ENCODE data around the gene SLC2A13. TPM values are rescaled to one million over a fixed set of nuclear protein-coding genes. Genes with fewer than 3 reads are reported as not detected.

Gene SLC2A13
- total and polyA plus RNA-seq, 2 donors (not counting 3 experiments of a cell fraction or from before 2014, with no cell fraction given): 1.2 to 4.9 TPM

- Histone ChIP-seq H2AFZ (ENCODE audit: low read depth, low read length) (no peak overlapping the region), H3K9ac (replicated peaks; ENCODE audit: extremely low read depth, insufficient read depth, low read length) (no peak overlapping the region), H3K4me2 (ENCODE audit: insufficient read depth, low read length) (no peak overlapping the region), H3K27me3 (ENCODE audit: control insufficient read depth in 2 of 2, insufficient read depth in 2 of 2, low read length in 2 of 2) (no peaks in the 10 kb centered on the region), H3K9me3 (replicated peaks; ENCODE audit: control insufficient read depth, insufficient read depth, low read length) (no peaks in the 10 kb centered on the region), H3K4me3 (replicated peaks in 1 of 3; ENCODE audit: insufficient read depth in 1 of 3, low read depth in 1 of 3, low read length in 3 of 3) (no peak overlapping the region), H3K36me3 (ENCODE audit: control insufficient read depth in 2 of 2, extremely low read depth in 1 of 2, insufficient read depth in 2 of 2, low read length in 2 of 2) (no peaks in the 10 kb centered on the region), H3K4me1 (ENCODE audit: control insufficient read depth, extremely low read depth, insufficient read depth, low read length) (no peaks in the 10 kb centered on the region), H3K27ac (ENCODE audit: insufficient read depth, low read depth, low read length) (no peak overlapping the region), H3K79me2 (ENCODE audit: control insufficient read depth, insufficient read depth, low read length) (no peaks in the 10 kb centered on the region), H4K20me1 (replicated peaks; ENCODE audit: control insufficient read depth, extremely low read depth, insufficient read depth, low read length) (no peaks in the 10 kb centered on the region), H3K9me1 (replicated peaks; ENCODE audit: control insufficient read depth, extremely low read depth, insufficient read depth, low read length) (no peaks in the 10 kb centered on the region)
- ChIA-PET POLR2A (no interaction called here), CTCF (no interaction called here)
- DNase-seq (ENCODE audit: low read depth, low spot score) (no peak), FAIRE-seq (no peak)
- dilution Hi-C loops (cut with MboI; ENCODE audit: extremely low pct_ligation_motif_present, low sequenced_read_pairs) (no loop called here), intact Hi-C loops (cut with micrococcal nuclease) (no loop called here)
- no TSS peak for BruUV-seq (replicated peaks)
- TF ChIP-seq FOS (IDR thresholded peaks at IDR 0.05; ENCODE audit: borderline replicate concordance, insufficient read depth, low read length): no peak
- no peak for TF ChIP-seq CTCF (IDR thresholded peaks at IDR 0.05; ENCODE audit: extremely low read depth in 1 of 2, insufficient read depth in 1 of 2, low read depth in 1 of 2, low read length in 2 of 2)
- no peak for TF ChIP-seq POLR2AphosphoS5 (IDR thresholded peaks at IDR 0.05; ENCODE audit: insufficient read depth, low read depth, low read length)
- TF ChIP-seq MYC (IDR thresholded peaks at IDR 0.05; ENCODE audit: low read depth, low read length): no peak
These were observed 139.2 kb downstream of the SLC2A13 start for GRCh38 chr12:39966721-39967120.

GRCh38 chr12:39966256-39966655 lies 139.6 kb downstream of the SLC2A13 start:
- H3K36me3 ChIP-seq (ENCODE audit: control insufficient read depth in 2 of 2, extremely low read depth in 1 of 2, insufficient read depth in 2 of 2, low read length in 2 of 2): no peaks in the 10 kb centered on the region
- intact Hi-C loops (cut with micrococcal nuclease): no loop called here
- no peak for DNase-seq (ENCODE audit: low read depth, low spot score)
- no peaks in the 10 kb centered on the region for H3K9me1 ChIP-seq (replicated peaks; ENCODE audit: control insufficient read depth, extremely low read depth, insufficient read depth, low read length)
- no TSS peak for BruUV-seq (replicated peaks)
- no peaks in the 10 kb centered on the region for H3K9me3 ChIP-seq (replicated peaks; ENCODE audit: control insufficient read depth, insufficient read depth, low read length)
- no peak overlapping the region for H3K27ac ChIP-seq (ENCODE audit: insufficient read depth, low read depth, low read length)
- ChIA-PET POLR2A (no interaction called here), CTCF (no interaction called here)
- no peaks in the 10 kb centered on the region for H3K27me3 ChIP-seq (ENCODE audit: control insufficient read depth in 2 of 2, insufficient read depth in 2 of 2, low read length in 2 of 2)
- H3K9ac ChIP-seq (replicated peaks; ENCODE audit: extremely low read depth, insufficient read depth, low read length): no peak overlapping the region
- no peak for FAIRE-seq
- no peak overlapping the region for H3K4me2 ChIP-seq (ENCODE audit: insufficient read depth, low read length)
- no peaks in the 10 kb centered on the region for H4K20me1 ChIP-seq (replicated peaks; ENCODE audit: control insufficient read depth, extremely low read depth, insufficient read depth, low read length)
- H3K4me1 ChIP-seq (ENCODE audit: control insufficient read depth, extremely low read depth, insufficient read depth, low read length): no peaks in the 10 kb centered on the region
- no peak overlapping the region for H2AFZ ChIP-seq (ENCODE audit: low read depth, low read length)
- no peak overlapping the region for H3K4me3 ChIP-seq (replicated peaks in 1 of 3; ENCODE audit: insufficient read depth in 1 of 3, low read depth in 1 of 3, low read length in 3 of 3)
- TF ChIP-seq POLR2AphosphoS5 (IDR thresholded peaks at IDR 0.05; ENCODE audit: insufficient read depth, low read depth, low read length): no peak
- dilution Hi-C loops (cut with MboI; ENCODE audit: extremely low pct_ligation_motif_present, low sequenced_read_pairs): no loop called here
- no peaks in the 10 kb centered on the region for H3K79me2 ChIP-seq (ENCODE audit: control insufficient read depth, insufficient read depth, low read length)
